Peyer's patch (tissue), 4 donors: Measurements from ENCODE around the gene PTPRJ. TPM values are rescaled to one million over a fixed set of nuclear protein-coding genes. Genes with fewer than 3 reads are reported as not detected.

Experiments
- DNase-seq, 3 donors: peaks; one replicate each; pipeline ENCODE4 v3.0.0-alpha.2; 2017 to 2019
- H3K27ac ChIP-seq, 4 donors: fragments of 200-600 bp; sonication (generic); one replicate each; pipeline ENCODE4 v1.5.1; 2016 to 2019
- H3K27me3 ChIP-seq, 2 donors: fragments of 200-600 bp; sonication (generic); one replicate each; pipeline ENCODE4 v1.5.1; 2019
- H3K36me3 ChIP-seq, 3 donors: fragments of 200-600 bp; sonication (generic); one replicate each; pipeline ENCODE4 v1.5.1; 2016 to 2019
- H3K4me1 ChIP-seq, 4 donors: fragments of 200-600 bp; sonication (generic); one replicate each; pipeline ENCODE4 v1.5.1; 2016 to 2019
- H3K4me3 ChIP-seq, 4 donors: fragments of 200-600 bp; sonication (generic); 1 replicate in 3 of 4; 2 replicates in 1 of 4; pipeline ENCODE4 v1.5.1; 2016 to 2019; ENCODE audit warnings: mild to moderate bottlenecking in 1 of 4
- H3K9me3 ChIP-seq, 4 donors: fragments of 200-600 bp; sonication (generic); one replicate each; pipeline ENCODE4 v1.5.1; 2016 to 2019; ENCODE audit warnings: mild to moderate bottlenecking in 1 of 4
- POLR2A ChIP-seq, 2 donors: fragments of 450-650 bp; IDR thresholded peaks; one replicate each; pipeline ENCODE4 v1.5.1; 2017; ENCODE audit warnings: antibody characterized with exemption in 2 of 2, mild to moderate bottlenecking in 2 of 2, moderate library complexity in 2 of 2
- total RNA-seq, 4 donors: library from RNA; depleted of rRNA; stranded (reverse); fragments of >200 nt; gene quantifications; one replicate each; pipeline ENCODE4 v1.1.0, GENCODE V29; 2016
- TF ChIP-seq, protein P1 (sequence below), 6 experiments: fragments of 450-650 bp in 4 of 6; fragments of 200-600 bp in 2 of 6; sonication (generic) in 1 of 6; IDR thresholded peaks; one replicate each; pipeline ENCODE4 v1.5.1; 2017 to 2019; ENCODE audit warnings: antibody characterized with exemption in 6 of 6, mild to moderate bottlenecking in 3 of 6, moderate library complexity in 1 of 6

The PTPRJ gene
- total RNA-seq, 4 donors from 2014 or later, result 28.1 to 50.1 (median 37.5) TPM

DNA sequence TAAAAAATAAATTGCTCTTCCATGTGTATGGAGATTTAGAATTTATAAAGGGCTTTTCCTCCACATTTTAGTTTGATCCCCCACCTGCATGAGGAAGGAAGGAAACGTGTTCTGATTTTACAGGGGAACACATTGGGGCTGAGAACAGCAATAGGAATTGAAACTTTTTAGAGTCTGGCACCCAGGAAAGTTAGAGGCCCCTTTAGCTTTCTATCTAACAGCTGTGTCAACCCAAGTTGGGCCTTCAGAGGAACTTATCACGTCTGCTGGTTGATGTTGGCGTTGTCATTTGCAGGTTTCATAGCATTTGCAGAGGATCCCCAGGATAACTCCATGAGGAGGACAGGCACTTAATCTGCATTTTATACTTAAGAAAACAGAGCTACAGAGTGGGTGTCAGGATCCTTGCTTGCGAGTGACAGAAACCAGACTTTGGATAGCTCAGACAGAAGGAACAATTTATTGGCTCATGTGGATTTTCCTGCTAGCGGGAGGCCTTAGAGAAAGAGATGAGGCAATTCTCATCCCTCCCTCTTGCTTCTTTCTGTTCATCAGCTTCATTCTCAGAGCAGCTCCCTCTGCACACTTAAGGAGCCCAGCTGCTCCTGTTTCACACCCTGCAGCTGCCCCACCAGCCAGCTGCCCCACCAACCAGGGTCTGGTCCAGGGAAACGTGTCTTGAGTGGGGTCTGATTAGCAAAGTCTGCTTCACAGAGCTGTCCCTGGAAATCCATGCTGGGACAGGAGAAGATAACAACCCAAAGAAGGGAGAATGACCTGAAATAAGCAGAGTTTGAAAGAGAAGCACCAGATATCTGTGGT lies 143.8 kb downstream of the PTPRJ start:
- Histone ChIP-seq H3K9me3 (no peaks in the 10 kb centered on the region), H3K36me3 (peaks cover 0 to 67% (median 0%) of the 10 kb centered on the region in 3 donors)

DNA sequence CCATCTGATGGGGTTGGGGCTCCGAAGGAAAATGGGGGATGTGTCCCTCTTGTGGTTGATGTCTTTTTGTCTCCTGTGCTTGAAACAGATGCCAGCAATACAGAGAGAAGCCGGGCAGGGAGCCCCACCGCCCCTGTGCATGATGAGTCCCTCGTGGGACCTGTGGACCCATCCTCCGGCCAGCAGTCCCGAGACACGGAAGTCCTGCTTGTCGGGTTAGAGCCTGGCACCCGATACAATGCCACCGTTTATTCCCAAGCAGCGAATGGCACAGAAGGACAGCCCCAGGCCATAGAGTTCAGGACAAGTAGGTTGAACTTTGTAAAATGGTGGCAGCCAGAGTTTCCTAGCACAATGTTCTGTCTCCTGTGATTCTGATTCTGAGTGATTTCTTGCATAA lies 144.5 kb downstream of the PTPRJ start:
- TF ChIP-seq POLR2A (IDR thresholded peaks at IDR 0.05), result no peak
- TF ChIP-seq, protein P1, sequence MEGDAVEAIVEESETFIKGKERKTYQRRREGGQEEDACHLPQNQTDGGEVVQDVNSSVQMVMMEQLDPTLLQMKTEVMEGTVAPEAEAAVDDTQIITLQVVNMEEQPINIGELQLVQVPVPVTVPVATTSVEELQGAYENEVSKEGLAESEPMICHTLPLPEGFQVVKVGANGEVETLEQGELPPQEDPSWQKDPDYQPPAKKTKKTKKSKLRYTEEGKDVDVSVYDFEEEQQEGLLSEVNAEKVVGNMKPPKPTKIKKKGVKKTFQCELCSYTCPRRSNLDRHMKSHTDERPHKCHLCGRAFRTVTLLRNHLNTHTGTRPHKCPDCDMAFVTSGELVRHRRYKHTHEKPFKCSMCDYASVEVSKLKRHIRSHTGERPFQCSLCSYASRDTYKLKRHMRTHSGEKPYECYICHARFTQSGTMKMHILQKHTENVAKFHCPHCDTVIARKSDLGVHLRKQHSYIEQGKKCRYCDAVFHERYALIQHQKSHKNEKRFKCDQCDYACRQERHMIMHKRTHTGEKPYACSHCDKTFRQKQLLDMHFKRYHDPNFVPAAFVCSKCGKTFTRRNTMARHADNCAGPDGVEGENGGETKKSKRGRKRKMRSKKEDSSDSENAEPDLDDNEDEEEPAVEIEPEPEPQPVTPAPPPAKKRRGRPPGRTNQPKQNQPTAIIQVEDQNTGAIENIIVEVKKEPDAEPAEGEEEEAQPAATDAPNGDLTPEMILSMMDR (IDR thresholded peaks at IDR 0.05), result no peak
- H3K4me1 ChIP-seq, result no peaks in the 10 kb centered on the region
- H3K36me3 ChIP-seq, result peaks cover 0 to 74% (median 0%) of the 10 kb centered on the region in 3 donors
- no peaks in the 10 kb centered on the region for H3K9me3 ChIP-seq
- DNase-seq, result no peak
- H3K27me3 ChIP-seq, result no peaks in the 10 kb centered on the region
- no peak overlapping the region for H3K27ac ChIP-seq
- H3K4me3 ChIP-seq, result no peak overlapping the region

More for the DNA sequence above, 143.8 kb downstream of the PTPRJ start:
- no peak for DNase-seq
- Histone ChIP-seq H3K27ac (no peak overlapping the region), H3K4me3 (no peak overlapping the region), H3K4me1 (no peaks in the 10 kb centered on the region), H3K27me3 (no peaks in the 10 kb centered on the region)
- TF ChIP-seq, protein P1 (IDR thresholded peaks at IDR 0.05), result no peak
- TF ChIP-seq POLR2A (IDR thresholded peaks at IDR 0.05), result no peak

GRCh38 chr11:48125866-48126265 lies 145.5 kb downstream of the PTPRJ start:
- H3K27me3 ChIP-seq, result no peaks in the 10 kb centered on the region
- H3K9me3 ChIP-seq, result no peaks in the 10 kb centered on the region
- H3K27ac ChIP-seq, result no peak overlapping the region
- peaks cover 0 to 82% (median 0%) of the 10 kb centered on the region in 3 donors for H3K36me3 ChIP-seq
- no peaks in the 10 kb centered on the region for H3K4me1 ChIP-seq
- DNase-seq, result no peak
- TF ChIP-seq, protein P1 (IDR thresholded peaks at IDR 0.05), result no peak
- TF ChIP-seq POLR2A (IDR thresholded peaks at IDR 0.05), result no peak
- H3K4me3 ChIP-seq, result no peak overlapping the region

DNA sequence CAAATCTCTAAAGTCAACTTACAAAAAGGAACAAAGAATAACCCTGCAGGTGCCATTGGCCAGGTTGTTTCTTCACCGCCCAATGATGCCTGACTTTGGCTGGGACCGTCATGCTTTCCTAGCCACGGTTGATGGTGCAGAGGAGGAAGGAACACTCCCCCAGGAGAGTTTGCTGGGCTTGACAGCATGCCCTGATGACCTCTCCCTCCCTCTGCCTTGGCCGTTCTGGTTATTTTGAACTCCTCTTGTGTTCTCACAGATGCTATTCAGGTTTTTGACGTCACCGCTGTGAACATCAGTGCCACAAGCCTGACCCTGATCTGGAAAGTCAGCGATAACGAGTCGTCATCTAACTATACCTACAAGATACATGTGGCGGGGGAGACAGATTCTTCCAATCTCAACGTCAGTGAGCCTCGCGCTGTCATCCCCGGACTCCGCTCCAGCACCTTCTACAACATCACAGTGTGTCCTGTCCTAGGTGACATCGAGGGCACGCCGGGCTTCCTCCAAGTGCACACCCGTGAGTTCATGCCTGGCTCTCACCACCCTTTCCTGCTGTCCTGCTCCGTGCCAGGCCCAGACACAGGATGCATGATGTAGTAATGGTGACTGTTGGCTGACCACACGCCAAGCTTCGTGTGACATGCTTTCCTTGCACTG lies 147.3 kb downstream of the PTPRJ start:
- H3K36me3 ChIP-seq, result peaks cover 0 to 80% (median 0%) of the 10 kb centered on the region in 3 donors
- H3K4me3 ChIP-seq, result no peak overlapping the region
- H3K9me3 ChIP-seq, result no peaks in the 10 kb centered on the region
- no peak overlapping the region for H3K27ac ChIP-seq
- DNase-seq, result no peak
- no peaks in the 10 kb centered on the region for H3K4me1 ChIP-seq
- H3K27me3 ChIP-seq, result no peaks in the 10 kb centered on the region
- TF ChIP-seq POLR2A (IDR thresholded peaks at IDR 0.05), result no peak
- TF ChIP-seq, protein P1 (IDR thresholded peaks at IDR 0.05), result no peak

GRCh38 chr11:48129697-48130395 lies 149.5 kb downstream of the PTPRJ start:
- Histone ChIP-seq H3K4me1 (no peaks in the 10 kb centered on the region), H3K27ac (no peak overlapping the region), H3K36me3 (peaks cover 0 to 61% (median 0%) of the 10 kb centered on the region in 3 donors), H3K27me3 (no peaks in the 10 kb centered on the region), H3K9me3 (no peaks in the 10 kb centered on the region), H3K4me3 (no peak overlapping the region)
- TF ChIP-seq, protein P1 (IDR thresholded peaks at IDR 0.05), result no peak
- no peak for TF ChIP-seq POLR2A (IDR thresholded peaks at IDR 0.05)
- no peak for DNase-seq
